ENCODE measurements around the gene KRTAP19-8. TPM values are rescaled to one million over a fixed set of nuclear protein-coding genes. Genes with fewer than 3 reads are reported as not detected.

KRTAP19-8 gene, protein sequence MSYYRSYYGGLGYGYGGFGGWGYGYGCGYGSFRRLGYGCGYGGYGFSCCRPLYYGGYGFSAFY
- total RNA-seq (not detected), polyA plus RNA-seq (not detected)
- long read RNA-seq, donor 1, result 0 reads
- long read RNA-seq, donor 2, result 0 reads

DNA sequence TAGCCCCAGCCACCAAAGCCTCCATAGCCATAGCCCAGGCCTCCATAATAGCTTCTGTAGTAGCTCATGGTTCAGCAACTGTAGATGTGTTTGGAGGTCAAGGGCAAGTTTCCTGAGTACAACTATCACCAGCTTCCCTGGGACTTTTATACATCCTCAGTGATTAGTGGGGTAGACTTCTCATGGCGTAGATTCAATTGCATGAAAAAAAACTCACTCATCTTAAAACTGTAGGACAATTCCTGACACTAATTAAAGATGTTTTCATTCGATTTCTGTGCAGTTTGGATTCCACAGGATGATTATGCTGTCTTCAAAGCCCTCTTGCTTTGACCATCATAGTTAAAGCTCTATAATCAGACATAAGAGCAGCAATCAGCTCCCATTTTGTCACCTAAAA lies at the start of gene KRTAP19-8:
TSS of gene KRTAP19-8 (minus strand) at position 101 of the 400 bp plus-strand sequence. CDS start at position 68, 33 bp downstream.
- ATAC-seq (ENCODE audit: low FRiP score) (no peak), DNase-seq (no peak)
- Histone ChIP-seq H3K27ac (ENCODE audit: low read depth in 1 of 2, low read length in 2 of 2) (no peak within 1 kb of the TSS), H3K4me3 (ENCODE audit: low read length in 2 of 2) (no peak within 1 kb of the TSS), H3K9me3 (ENCODE audit: control insufficient read depth, low read length) (no peaks in the 10 kb centered on the region), H3K27me3 (ENCODE audit: control insufficient read depth in 1 of 2, insufficient read depth in 2 of 2, low read length in 1 of 2) (no peaks in the 10 kb centered on the region), H3K4me1 (ENCODE audit: control insufficient read depth in 1 of 2, insufficient read depth in 2 of 2, low read length in 2 of 2) (no peaks in the 10 kb centered on the region), H3K36me3 (ENCODE audit: control insufficient read depth in 1 of 2, insufficient read depth in 2 of 2, low read length in 1 of 2) (no peaks in the 10 kb centered on the region)
- intact Hi-C loops (cut with DNase I), result no loop called here
- 87% methylated on average over 2 of the region's 2 CpGs for WGBS, 2 donors

DNA sequence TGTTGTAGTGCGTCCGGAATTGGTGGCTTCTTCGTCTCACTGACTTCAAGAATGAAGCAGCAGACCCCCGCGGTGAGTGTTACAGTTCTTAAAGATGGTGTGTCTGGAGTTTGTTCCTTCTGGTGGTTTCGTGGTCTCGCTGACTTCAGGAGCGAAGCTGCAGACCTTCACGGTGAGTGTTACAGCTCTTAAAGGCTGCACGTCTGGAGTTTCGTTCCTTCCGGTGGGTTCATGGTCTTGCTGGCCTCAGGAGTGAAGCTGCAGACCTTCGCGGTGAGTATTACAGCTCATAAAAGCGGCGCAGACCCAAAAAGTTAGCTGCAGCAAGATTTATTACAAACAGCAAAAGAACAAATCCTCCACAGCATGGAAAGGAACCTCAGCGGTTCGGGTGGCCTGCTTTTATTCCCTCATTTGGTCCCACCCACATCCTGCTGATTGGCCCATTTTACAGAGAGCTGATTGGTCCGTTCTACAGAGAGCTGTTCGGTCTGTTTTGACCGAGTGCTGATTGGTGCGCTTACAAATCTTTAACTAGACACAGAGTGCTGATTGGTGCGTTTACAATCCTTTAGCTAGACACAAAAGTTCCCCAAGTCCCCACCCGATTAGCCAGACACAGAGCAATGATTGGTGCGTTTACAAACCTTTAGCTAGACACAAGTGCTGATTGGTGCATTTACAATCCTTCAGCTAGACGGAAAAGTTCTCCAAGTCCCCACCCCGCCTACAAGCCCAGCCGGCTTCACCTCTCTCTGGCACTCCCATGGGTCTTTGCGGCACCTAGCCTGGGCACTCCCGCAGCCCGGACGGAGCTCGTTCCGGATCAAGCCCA lies 49.6 kb upstream of the KRTAP19-8 start:
- no peaks in the 10 kb centered on the region for H3K9me3 ChIP-seq (ENCODE audit: control insufficient read depth, low read length)
- no peaks in the 10 kb centered on the region for H3K27me3 ChIP-seq (ENCODE audit: control insufficient read depth in 1 of 2, insufficient read depth in 2 of 2, low read length in 1 of 2)
- H3K4me1 ChIP-seq (ENCODE audit: control insufficient read depth in 1 of 2, insufficient read depth in 2 of 2, low read length in 2 of 2), result no peaks in the 10 kb centered on the region
- 81 to 84% methylated on average over 32 to 34 of the region's 34 CpGs for WGBS, 2 donors
- H3K27ac ChIP-seq (ENCODE audit: low read depth in 1 of 2, low read length in 2 of 2), result no peak overlapping the region
- no peak for DNase-seq
- intact Hi-C loops (cut with DNase I), result loop anchor here in 1 of 2 donors (2.0 kb wide), 1 partner anchor 23 kb away; no protein-coding TSS in a partner anchor
- H3K4me3 ChIP-seq (ENCODE audit: low read length in 2 of 2), result no peak overlapping the region
- no peak for ATAC-seq (ENCODE audit: low FRiP score)
- no peaks in the 10 kb centered on the region for H3K36me3 ChIP-seq (ENCODE audit: control insufficient read depth in 1 of 2, insufficient read depth in 2 of 2, low read length in 1 of 2)

DNA sequence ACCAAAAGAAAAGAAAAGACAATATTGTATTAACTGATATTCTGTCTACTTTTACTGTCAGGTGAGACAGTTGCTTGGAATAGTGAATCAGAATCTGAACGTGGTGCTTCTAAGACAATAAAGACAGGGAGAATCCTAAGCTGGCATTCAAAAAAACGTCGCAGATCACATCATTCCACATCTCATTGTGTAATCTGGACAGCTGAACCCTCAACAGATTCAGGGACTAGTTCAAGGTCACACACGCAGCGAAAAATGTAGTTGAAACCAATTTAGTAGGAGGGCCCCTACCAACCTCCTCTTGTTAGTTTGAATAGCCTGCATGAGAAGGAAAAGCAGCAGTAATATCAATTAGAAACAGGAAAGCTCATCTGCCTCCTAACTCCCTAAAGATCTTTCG lies 46.4 kb upstream of the KRTAP19-8 start:
- Histone ChIP-seq H3K4me3 (ENCODE audit: low read length in 2 of 2) (no peak overlapping the region), H3K27ac (ENCODE audit: low read depth in 1 of 2, low read length in 2 of 2) (no peak overlapping the region), H3K36me3 (ENCODE audit: control insufficient read depth in 1 of 2, insufficient read depth in 2 of 2, low read length in 1 of 2) (no peaks in the 10 kb centered on the region), H3K27me3 (ENCODE audit: control insufficient read depth in 1 of 2, insufficient read depth in 2 of 2, low read length in 1 of 2) (no peaks in the 10 kb centered on the region), H3K9me3 (ENCODE audit: control insufficient read depth, low read length) (no peaks in the 10 kb centered on the region), H3K4me1 (ENCODE audit: control insufficient read depth in 1 of 2, insufficient read depth in 2 of 2, low read length in 2 of 2) (no peaks in the 10 kb centered on the region)
- no peak for DNase-seq
- intact Hi-C loops (cut with DNase I), result no loop called here
- 81 to 87% methylated on average over 6 of the region's 6 CpGs for WGBS, 2 donors
- no peak for ATAC-seq (ENCODE audit: low FRiP score)

DNA sequence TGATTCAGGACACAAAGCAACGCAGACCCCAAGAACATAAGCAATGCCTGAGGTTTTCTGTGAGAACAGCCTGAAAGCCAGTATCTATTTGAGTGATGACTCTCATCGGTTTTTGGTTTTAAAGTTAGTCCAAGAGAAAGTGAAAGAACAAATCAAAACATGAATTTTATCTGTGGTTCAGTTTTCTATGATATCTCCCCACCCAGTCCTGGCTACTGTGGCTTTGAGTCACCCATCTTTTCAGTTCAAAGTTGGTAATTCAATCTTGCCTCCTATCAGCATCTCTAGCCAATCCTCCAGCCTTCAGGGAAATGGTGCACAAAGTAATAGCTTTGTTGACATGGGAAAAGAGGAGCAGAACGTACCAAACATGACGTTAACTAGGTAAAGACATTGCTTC lies 40.5 kb upstream of the KRTAP19-8 start:
- intact Hi-C loops (cut with DNase I), result no loop called here
- Histone ChIP-seq H3K36me3 (ENCODE audit: control insufficient read depth in 1 of 2, insufficient read depth in 2 of 2, low read length in 1 of 2) (no peaks in the 10 kb centered on the region), H3K9me3 (ENCODE audit: control insufficient read depth, low read length) (no peaks in the 10 kb centered on the region), H3K4me3 (ENCODE audit: low read length in 2 of 2) (no peak overlapping the region), H3K27ac (ENCODE audit: low read depth in 1 of 2, low read length in 2 of 2) (no peak overlapping the region), H3K4me1 (ENCODE audit: control insufficient read depth in 1 of 2, insufficient read depth in 2 of 2, low read length in 2 of 2) (no peaks in the 10 kb centered on the region), H3K27me3 (ENCODE audit: control insufficient read depth in 1 of 2, insufficient read depth in 2 of 2, low read length in 1 of 2) (no peaks in the 10 kb centered on the region)
- DNase-seq, result no peak
- 56 to 60% methylated on average over 4 of the region's 4 CpGs for WGBS, 2 donors
- ATAC-seq (ENCODE audit: low FRiP score), result peak; percentile 7

DNA sequence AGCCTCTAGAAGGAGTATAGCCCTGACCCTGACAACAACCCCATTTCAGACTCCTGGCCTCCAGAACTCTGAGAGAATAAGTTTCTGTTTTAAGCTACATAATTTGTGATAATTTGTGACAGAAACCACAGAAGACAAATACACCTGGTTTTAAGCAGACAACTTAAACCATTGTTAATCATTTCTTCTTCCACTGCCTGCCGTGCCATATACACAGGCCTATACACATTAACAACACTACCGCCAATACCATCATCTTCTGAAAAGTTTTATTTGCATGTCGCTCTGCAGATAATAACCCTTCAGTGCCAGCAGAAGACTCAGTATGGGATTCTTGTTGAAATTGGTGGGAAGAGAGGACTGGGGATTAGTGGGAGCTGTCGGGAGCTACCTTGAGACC lies 39.9 kb upstream of the KRTAP19-8 start:
- Histone ChIP-seq H3K36me3 (ENCODE audit: control insufficient read depth in 1 of 2, insufficient read depth in 2 of 2, low read length in 1 of 2) (no peaks in the 10 kb centered on the region), H3K4me3 (ENCODE audit: low read length in 2 of 2) (no peak overlapping the region), H3K27ac (ENCODE audit: low read depth in 1 of 2, low read length in 2 of 2) (no peak overlapping the region), H3K4me1 (ENCODE audit: control insufficient read depth in 1 of 2, insufficient read depth in 2 of 2, low read length in 2 of 2) (no peaks in the 10 kb centered on the region), H3K9me3 (ENCODE audit: control insufficient read depth, low read length) (no peaks in the 10 kb centered on the region), H3K27me3 (ENCODE audit: control insufficient read depth in 1 of 2, insufficient read depth in 2 of 2, low read length in 1 of 2) (no peaks in the 10 kb centered on the region)
- intact Hi-C loops (cut with DNase I), result no loop called here
- ATAC-seq (ENCODE audit: low FRiP score) (no peak), DNase-seq (no peak)
- WGBS, 2 donors, result 94 to 95% methylated on average over 4 of the region's 4 CpGs

DNA sequence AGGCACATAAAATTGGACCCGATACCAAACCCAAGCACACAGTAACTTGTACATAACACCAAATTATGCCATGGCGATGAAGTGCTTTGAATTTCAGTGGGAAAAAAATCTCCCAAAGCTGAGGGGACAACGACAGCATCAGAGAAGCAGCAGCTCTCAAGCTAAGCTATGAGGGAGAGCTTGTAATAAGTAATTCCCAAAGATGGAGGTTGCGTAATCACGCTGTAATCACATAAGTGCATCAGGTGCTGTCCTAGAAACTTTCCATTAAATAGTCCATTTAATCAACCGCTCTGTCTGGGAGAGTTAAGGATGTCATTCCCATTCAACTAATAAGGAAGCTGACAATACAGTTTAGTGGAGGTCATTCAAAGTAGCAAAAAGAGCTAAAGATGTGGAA lies 37.6 kb upstream of the KRTAP19-8 start:
- intact Hi-C loops (cut with DNase I), result no loop called here

DNA sequence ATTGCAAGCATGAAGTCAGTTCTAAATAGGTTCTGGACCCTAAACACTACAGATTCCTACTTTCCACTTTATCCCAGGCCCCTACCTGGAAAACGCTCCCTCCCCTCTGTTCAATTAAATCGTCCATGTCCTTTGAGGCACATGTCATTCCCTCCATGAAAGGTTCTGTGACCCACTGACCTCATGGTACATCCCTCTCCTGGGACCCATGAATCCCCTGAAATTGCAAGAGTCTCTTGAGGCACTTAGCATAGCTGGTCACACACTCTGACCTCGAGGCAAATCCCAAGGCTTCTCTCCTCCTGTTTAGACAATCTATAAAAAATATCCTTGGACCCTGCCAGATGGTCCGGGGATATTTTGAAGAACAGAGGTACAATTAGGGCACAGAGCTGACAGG lies 34.3 kb upstream of the KRTAP19-8 start:
- no peak for DNase-seq
- WGBS, 2 donors, result 21 to 24% methylated on average over 4 of the region's 4 CpGs
- intact Hi-C loops (cut with DNase I), result no loop called here

More for the DNA sequence above, 37.6 kb upstream of the KRTAP19-8 start:
- 96 to 99% methylated on average over 6 of the region's 6 CpGs for WGBS, 2 donors
- DNase-seq, result no peak
- no peaks in the 10 kb centered on the region for H3K4me1 ChIP-seq (ENCODE audit: control insufficient read depth in 1 of 2, insufficient read depth in 2 of 2, low read length in 2 of 2)
- H3K27me3 ChIP-seq (ENCODE audit: control insufficient read depth in 1 of 2, insufficient read depth in 2 of 2, low read length in 1 of 2), result peaks cover 0 to 2% of the 10 kb centered on the region in 2 donors
- H3K9me3 ChIP-seq (ENCODE audit: control insufficient read depth, low read length), result no peaks in the 10 kb centered on the region
- H3K27ac ChIP-seq (ENCODE audit: low read depth in 1 of 2, low read length in 2 of 2), result no peak overlapping the region
- ATAC-seq (ENCODE audit: low FRiP score), result no peak
- no peak overlapping the region for H3K4me3 ChIP-seq (ENCODE audit: low read length in 2 of 2)
- H3K36me3 ChIP-seq (ENCODE audit: control insufficient read depth in 1 of 2, insufficient read depth in 2 of 2, low read length in 1 of 2), result no peaks in the 10 kb centered on the region

DNA sequence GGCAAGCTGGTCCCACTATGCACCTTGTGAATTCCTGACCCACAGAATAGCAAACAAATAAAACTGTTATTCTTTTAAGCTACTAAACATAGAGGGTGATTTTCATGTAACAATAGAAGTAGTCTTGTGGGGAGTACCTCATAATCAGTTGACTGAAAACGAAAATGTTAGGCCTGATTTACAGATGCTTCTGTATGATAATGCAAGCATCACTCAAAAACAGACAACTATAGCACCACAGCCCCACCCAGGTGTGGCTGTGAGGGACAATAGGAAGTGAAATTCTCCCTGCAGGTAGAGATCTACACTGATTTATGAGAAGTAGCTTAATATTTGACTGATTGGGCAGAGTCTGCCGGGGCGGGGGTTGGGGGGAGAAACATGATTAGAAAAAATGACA lies 26.5 kb upstream of the KRTAP19-8 start:
- intact Hi-C loops (cut with DNase I), result no loop called here
- WGBS, 2 donors, result 90 to 91% methylated on average over 3 of the region's 3 CpGs
- Histone ChIP-seq H3K36me3 (ENCODE audit: control insufficient read depth in 1 of 2, insufficient read depth in 2 of 2, low read length in 1 of 2) (no peaks in the 10 kb centered on the region), H3K27ac (ENCODE audit: low read depth in 1 of 2, low read length in 2 of 2) (no peak overlapping the region), H3K9me3 (ENCODE audit: control insufficient read depth, low read length) (no peaks in the 10 kb centered on the region), H3K27me3 (ENCODE audit: control insufficient read depth in 1 of 2, insufficient read depth in 2 of 2, low read length in 1 of 2) (peaks cover 0 to 3% of the 10 kb centered on the region in 2 donors), H3K4me1 (ENCODE audit: control insufficient read depth in 1 of 2, insufficient read depth in 2 of 2, low read length in 2 of 2) (peaks cover 0 to 1% of the 10 kb centered on the region in 2 donors), H3K4me3 (ENCODE audit: low read length in 2 of 2) (no peak overlapping the region)
- ATAC-seq (ENCODE audit: low FRiP score), result no peak
- no peak for DNase-seq

More for the DNA sequence above, 34.3 kb upstream of the KRTAP19-8 start:
- Histone ChIP-seq H3K36me3 (ENCODE audit: control insufficient read depth in 1 of 2, insufficient read depth in 2 of 2, low read length in 1 of 2) (no peaks in the 10 kb centered on the region), H3K27ac (ENCODE audit: low read depth in 1 of 2, low read length in 2 of 2) (no peak overlapping the region), H3K27me3 (ENCODE audit: control insufficient read depth in 1 of 2, insufficient read depth in 2 of 2, low read length in 1 of 2) (peaks cover 0 to 2% of the 10 kb centered on the region in 2 donors), H3K4me3 (ENCODE audit: low read length in 2 of 2) (no peak overlapping the region), H3K9me3 (ENCODE audit: control insufficient read depth, low read length) (no peaks in the 10 kb centered on the region), H3K4me1 (ENCODE audit: control insufficient read depth in 1 of 2, insufficient read depth in 2 of 2, low read length in 2 of 2) (no peaks in the 10 kb centered on the region)
- ATAC-seq (ENCODE audit: low FRiP score), result no peak
